Uterus (tissue), 4 donors: ENCODE results near the gene LZTS3. TPM values are rescaled to one million over a fixed set of nuclear protein-coding genes. Genes with fewer than 3 reads are reported as not detected.

Experiments used
- DNase-seq, 2 donors: peaks; one replicate each; pipeline ENCODE4 v3.0.0-alpha.2; 2019 to 2020
- H3K27ac ChIP-seq, 2 donors: fragments of 200-600 bp; sonication (generic); 1 replicate in 1 of 2; 2 replicates in 1 of 2; pipeline ENCODE4 v1.5.1; 2016 to 2018
- H3K27me3 ChIP-seq, 2 donors: fragments of 200-600 bp; sonication (generic); one replicate each; pipeline ENCODE4 v1.5.1; 2018 to 2019; ENCODE audit warnings: control low read depth in 1 of 2
- H3K36me3 ChIP-seq, 2 donors: fragments of 200-600 bp; sonication (generic); one replicate each; pipeline ENCODE4 v1.5.1; 2019; ENCODE audit warnings: control low read depth in 1 of 2
- H3K4me1 ChIP-seq, 2 donors: fragments of 200-600 bp; sonication (generic); one replicate each; pipeline ENCODE4 v1.5.1; 2018 to 2019; ENCODE audit warnings: control low read depth in 1 of 2
- H3K4me3 ChIP-seq, 2 donors: fragments of 200-600 bp; sonication (generic); 1 replicate in 1 of 2; 2 replicates in 1 of 2; pipeline ENCODE4 v1.5.1; 2018 to 2019; ENCODE audit warnings: mild to moderate bottlenecking in 1 of 2
- H3K9me3 ChIP-seq, 2 donors: fragments of 200-600 bp; sonication (generic); one replicate each; pipeline ENCODE4 v1.5.1; 2019; ENCODE audit warnings: control low read depth in 1 of 2
- CTCF ChIP-seq, 4 experiments: fragments of 200-600 bp in 2 of 4; fragments of 450-650 bp in 2 of 4; sonication (generic) in 2 of 4; IDR thresholded peaks; one replicate each; pipeline ENCODE4 v1.5.1; 2016 to 2019; ENCODE audit warnings: antibody characterized with exemption in 4 of 4, mild to moderate bottlenecking in 2 of 4, moderate library complexity in 1 of 4
- POLR2A ChIP-seq, 2 donors: fragments of 450-650 bp; IDR thresholded peaks; one replicate each; pipeline ENCODE4 v1.6.1; 2016; ENCODE audit warnings: antibody characterized with exemption in 2 of 2, mild to moderate bottlenecking in 1 of 2, moderate library complexity in 1 of 2
- intact Hi-C: fragments of 100-400 bp; cut with DNase I; formaldehyde crosslinking; loops from one replicate; pipeline ENCODE4 v1.15.1; 2023; ENCODE audit warnings: low total_unique reads
- total RNA-seq, 4 donors: library from RNA; depleted of rRNA in 3 of 4; stranded (reverse); fragments of >200 nt in 3 of 4; gene quantifications; one replicate each; pipeline versions ENCODE4 v1.1.0 to v1.2.4, GENCODE V29; 2014 to 2023
- donor health status: DM: yes; HTN: yes; CAD: no.

Gene LZTS3
- total RNA-seq, 4 donors from 2014 or later = 3.6 to 13.1 (median 8.2) TPM

DNA sequence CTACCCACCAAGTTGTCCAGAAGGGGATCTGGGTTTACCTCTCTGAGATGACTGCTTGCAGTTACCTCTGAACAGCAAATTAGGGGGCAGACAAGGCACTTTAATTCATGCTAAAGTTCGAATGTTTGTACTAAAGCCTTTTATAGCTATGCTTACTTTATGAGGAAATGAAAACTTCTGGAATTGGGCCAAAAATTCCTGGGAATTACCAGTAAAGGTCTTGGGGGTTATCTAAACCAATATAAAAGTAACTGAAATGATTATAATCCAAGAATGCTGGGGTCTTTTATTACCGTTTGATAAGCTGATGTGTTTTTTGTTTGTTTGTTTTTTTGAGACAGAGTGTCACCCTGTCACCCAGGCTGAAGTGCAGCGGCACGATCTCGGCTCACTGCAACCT, 7.9 kb upstream of the LZTS3 start:
- no peaks in the 10 kb centered on the region for H3K9me3 ChIP-seq
- no peak overlapping the region for H3K27ac ChIP-seq
- no peak for DNase-seq
- intact Hi-C loops = no loop called here
- H3K4me1 ChIP-seq = no peaks in the 10 kb centered on the region
- no peaks in the 10 kb centered on the region for H3K36me3 ChIP-seq
- no peak overlapping the region for H3K4me3 ChIP-seq
- no peak for TF ChIP-seq POLR2A (IDR thresholded peaks at IDR 0.05)
- TF ChIP-seq CTCF (IDR thresholded peaks at IDR 0.05) = no peak
- no peaks in the 10 kb centered on the region for H3K27me3 ChIP-seq

DNA sequence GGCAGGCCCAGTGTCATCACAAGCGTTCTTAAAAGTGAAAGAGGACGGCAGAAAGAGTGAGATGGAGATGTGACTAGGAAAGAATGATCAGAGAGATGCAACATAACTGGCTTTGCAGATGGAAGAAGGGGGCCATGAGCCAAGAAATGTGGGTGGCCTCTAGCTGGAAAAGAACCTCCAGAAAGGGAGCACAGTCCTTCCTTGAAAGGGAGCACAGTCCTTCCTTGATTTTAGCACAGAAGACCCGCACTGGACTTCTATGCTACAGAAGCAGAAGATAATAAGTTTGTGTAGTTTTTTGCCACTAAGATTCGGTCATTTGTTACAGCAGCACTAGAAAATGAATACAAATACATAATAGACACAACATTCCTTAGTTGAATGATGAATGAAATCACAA, 7.0 kb upstream of the LZTS3 start:
- no peaks in the 10 kb centered on the region for H3K27me3 ChIP-seq
- H3K4me3 ChIP-seq = no peak overlapping the region
- intact Hi-C loops = no loop called here
- H3K9me3 ChIP-seq = no peaks in the 10 kb centered on the region
- H3K4me1 ChIP-seq = no peaks in the 10 kb centered on the region
- H3K36me3 ChIP-seq = no peaks in the 10 kb centered on the region
- no peak for DNase-seq
- TF ChIP-seq POLR2A (IDR thresholded peaks at IDR 0.05) = no peak
- no peak for TF ChIP-seq CTCF (IDR thresholded peaks at IDR 0.05)
- H3K27ac ChIP-seq = no peak overlapping the region

- no peak overlapping the region for H3K4me3 ChIP-seq
- intact Hi-C loops = no loop called here
- H3K27me3 ChIP-seq = no peaks in the 10 kb centered on the region
- no peaks in the 10 kb centered on the region for H3K4me1 ChIP-seq
- no peak for DNase-seq
- no peak for TF ChIP-seq CTCF (IDR thresholded peaks at IDR 0.05)
- no peaks in the 10 kb centered on the region for H3K36me3 ChIP-seq
- H3K27ac ChIP-seq = no peak overlapping the region
- H3K9me3 ChIP-seq = no peaks in the 10 kb centered on the region
Measured at GRCh38 chr20:3177746-3178485, 4.6 kb upstream of the LZTS3 start.

DNA sequence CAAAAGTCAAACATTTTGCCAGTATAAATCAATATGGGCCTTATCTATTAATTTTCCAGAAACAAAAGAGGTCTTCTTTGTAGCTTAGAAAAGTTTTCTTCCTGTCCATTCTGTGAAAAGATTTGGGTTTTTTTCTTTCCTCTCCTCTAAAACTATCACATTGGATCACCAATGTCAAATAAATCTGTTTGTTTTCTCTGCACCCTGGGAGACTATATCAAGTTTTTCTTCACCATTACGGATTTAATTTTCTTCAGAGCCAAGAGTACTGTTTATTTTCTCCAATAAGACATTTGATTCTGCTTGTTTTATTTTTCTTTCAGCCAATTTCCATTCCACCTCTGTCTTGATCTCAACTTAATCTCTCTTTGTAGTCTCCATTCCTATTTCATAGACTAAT, 1.9 kb upstream of the LZTS3 start:
- intact Hi-C loops = no loop called here
- H3K27ac ChIP-seq = peak overlapping the region in 1 of 2 donors; percentile 58
- H3K4me3 ChIP-seq = no peak overlapping the region
- no peaks in the 10 kb centered on the region for H3K9me3 ChIP-seq
- no peaks in the 10 kb centered on the region for H3K27me3 ChIP-seq
- no peak for DNase-seq
- no peaks in the 10 kb centered on the region for H3K36me3 ChIP-seq
- no peaks in the 10 kb centered on the region for H3K4me1 ChIP-seq
- no peak for TF ChIP-seq CTCF (IDR thresholded peaks at IDR 0.05)
- no peak for TF ChIP-seq POLR2A (IDR thresholded peaks at IDR 0.05)

DNA sequence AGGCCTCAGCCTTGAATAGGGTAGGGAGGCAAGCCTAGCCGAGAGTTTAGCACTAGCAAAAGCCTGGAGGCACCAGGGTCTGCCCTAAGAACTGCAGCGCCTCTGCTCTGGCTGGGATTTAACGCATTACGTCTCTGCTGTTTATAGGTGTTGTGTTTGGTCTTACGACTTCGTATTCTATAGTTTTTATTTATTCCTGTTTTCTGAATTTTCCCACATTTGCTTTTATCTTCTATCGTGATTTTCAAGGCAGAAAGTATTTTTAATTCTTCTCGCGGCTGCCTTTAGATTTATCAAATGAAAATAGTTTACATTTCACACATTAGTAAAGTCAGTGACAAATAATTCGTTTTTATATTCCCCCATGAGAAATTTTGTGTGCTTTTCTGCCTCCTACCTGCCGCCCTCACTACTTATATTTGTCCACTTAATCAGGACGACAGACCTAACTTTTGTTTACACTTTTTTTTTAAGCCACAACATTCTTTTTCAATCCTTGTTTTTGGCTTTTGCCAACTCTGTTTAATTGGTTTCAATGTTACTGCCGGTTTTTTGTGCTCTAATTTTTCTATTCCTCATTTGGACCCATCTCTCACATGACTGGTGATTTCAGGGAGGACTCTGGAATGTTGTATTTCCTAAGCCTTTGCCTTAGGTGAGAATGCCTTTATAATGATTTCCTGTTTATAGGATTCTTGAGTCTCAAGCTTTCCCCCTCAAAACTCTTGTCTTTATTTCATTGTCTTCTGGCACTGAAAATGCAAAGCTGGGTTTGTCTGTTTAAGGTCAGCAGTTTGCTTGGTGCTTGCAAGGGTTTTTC, 1.3 kb upstream of the LZTS3 start:
- H3K4me3 ChIP-seq = peak overlapping the region; percentile 65 to 83
- no peaks in the 10 kb centered on the region for H3K9me3 ChIP-seq
- H3K27me3 ChIP-seq = no peaks in the 10 kb centered on the region
- DNase-seq = no peak
- H3K27ac ChIP-seq = peak overlapping the region; percentile 58 to 87
- TF ChIP-seq POLR2A (IDR thresholded peaks at IDR 0.05) (no peak), CTCF (IDR thresholded peaks at IDR 0.05) (no peak)
- intact Hi-C loops = no loop called here
- H3K36me3 ChIP-seq = no peaks in the 10 kb centered on the region
- H3K4me1 ChIP-seq = no peaks in the 10 kb centered on the region
